OCI-M2 (cell line): ENCODE measurements around the gene MND1.
"Not testable (repeated sequence)": the region's sequence is repeated elsewhere in the genome, so short reads cannot be mapped to it uniquely, and the experiment has no call there.

ENCODE experiments used
- DNase-seq: peaks from one replicate; lab custom pipeline; 2025; ENCODE audit not compliant: unreplicated experiment; lab: John Stamatoyannopoulos, UW

The MND1 gene

DNA sequence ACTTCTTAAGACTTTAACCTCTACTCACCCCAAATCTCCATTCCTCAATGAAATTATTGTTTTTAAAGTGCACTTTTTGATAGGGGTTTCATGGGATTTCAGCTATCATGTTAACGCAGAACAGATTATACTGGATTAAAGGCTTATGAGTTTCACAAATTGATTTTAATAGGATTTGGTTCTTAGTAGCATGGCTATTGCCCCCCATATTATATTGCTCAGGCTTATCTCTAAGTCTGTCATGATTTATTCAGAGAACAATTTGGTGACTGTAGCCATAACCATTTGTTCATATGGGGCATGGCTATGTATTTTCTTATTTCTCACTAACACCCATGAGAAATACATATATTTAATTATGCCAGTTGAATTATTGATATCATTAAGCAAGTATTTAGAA is 57.0 kb downstream of the MND1 start:
- no peak for DNase-seq

- DNase-seq: no peak
These were observed 57.9 kb downstream of the MND1 start for GRCh38 chr4:153402366-153402765.

- DNase-seq: no peak
These were observed 59.2 kb downstream of the MND1 start for GRCh38 chr4:153403726-153404125.

- DNase-seq: no peak
These were observed 63.4 kb downstream of the MND1 start for GRCh38 chr4:153407906-153408305.

DNA sequence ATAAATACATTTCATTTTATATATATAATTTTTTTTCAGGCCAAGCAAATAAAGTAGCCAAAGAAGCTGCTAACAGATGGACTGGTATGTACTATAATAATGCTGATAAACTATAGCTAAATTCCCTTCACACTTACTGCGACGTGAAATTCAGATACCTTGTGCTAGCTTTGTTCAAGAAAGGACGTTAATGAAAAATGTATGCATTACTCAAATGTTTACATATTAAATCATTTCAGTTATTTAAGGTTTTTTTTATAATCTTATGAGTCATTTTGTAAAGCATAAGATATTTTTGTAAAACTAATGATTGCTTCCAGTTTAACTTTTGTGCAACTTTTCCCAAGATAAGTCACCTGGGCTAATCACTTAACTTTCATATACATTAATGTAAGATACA is 64.4 kb downstream of the MND1 start:
- DNase-seq: no peak

GRCh38 chr4:153409412-153409811 is 64.9 kb downstream of the MND1 start:
- DNase-seq: no peak

GRCh38 chr4:153409924-153410501 is 65.5 kb downstream of the MND1 start:
- peak; percentile 2 for DNase-seq

- no peak for DNase-seq
These were observed 69.4 kb downstream of the MND1 start for GRCh38 chr4:153413842-153414241.

GRCh38 chr4:153416456-153416855 is 72.0 kb downstream of the MND1 start:
- DNase-seq: not testable (repeated sequence)

DNA sequence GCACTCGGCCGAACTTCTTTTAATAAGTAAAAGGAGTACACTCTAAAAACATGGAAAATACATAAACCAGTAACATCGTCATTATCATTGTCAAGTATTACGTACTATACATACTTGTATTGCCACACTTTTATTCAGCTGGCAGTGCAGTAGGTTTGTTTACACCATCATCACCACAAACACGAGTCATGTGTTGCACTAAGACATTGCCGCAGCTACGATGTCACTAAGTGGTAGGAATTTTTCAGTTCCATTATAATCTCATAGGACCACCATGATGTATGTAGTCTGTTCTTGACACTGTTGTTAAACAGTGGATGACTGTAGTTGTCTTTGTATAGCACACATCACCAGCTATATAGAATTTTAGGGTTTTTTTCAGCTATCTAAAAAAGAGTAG is 73.6 kb downstream of the MND1 start:
- no peak for DNase-seq

DNA sequence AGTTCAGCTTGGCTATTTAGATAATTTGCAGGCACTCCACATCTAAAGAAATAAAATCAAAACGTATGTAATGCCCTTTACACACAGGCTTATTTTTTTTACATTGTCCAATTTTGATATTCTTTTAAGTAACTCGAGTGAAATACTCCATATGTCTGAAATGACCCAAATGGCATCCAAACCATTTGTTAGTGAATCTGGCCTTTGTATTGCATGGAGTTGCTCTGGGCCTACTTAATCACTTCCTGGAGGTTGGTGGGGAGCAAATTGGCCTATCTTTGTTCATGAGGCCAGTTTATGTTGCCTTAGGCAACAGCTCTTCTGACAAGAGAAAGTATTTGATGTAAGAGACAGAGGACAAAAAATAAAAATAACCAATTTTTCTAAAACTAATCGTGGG is 74.1 kb downstream of the MND1 start:
- no peak for DNase-seq

DNA sequence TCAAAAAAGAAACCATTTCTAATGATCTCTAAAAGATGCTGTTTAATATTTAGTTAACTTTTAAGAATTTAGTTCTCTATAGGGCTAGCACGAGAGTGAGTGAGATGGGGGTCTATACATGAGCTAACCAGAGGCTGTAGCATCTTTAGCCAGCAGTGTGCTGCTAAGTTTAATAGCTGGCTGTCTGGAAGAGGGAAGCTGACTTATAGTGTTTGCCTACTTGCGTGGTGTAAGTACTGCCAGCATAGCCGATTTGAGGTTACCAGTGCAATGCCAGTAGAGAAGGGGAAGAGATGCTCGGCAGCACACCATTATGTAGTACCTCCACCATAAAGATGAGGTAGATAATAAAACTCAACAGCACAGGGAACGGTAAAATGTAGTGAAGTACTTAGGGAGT is 74.5 kb downstream of the MND1 start:
- DNase-seq: no peak

DNA sequence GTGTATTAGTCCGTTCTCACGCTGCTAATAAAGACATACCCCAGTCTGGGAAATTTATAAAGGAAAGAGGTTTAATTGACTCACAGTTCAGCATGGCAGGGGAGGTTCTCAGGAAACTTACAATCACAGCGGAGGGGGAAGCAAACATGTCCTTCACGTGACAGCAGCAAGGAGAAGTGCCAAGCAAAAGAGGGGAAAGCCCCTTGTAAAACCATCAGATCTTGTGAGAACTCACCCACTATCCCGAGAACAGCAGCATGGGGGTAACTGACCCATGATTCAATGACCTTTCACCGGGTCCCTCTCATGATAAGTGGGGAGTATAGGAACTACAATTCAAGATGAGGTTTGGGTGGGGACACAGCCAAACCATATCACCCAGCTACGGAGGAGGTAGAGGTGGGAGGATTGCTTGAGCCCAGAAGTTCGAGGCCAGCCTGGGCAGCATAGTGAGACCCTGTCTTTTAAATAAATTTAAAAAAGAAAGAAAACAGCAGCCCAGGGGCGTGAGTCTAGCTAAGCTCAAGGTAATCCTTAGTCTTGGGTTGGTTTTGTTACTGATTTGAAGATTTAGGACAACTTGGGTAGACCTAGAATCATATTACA is 75.3 kb downstream of the MND1 start:
- no peak for DNase-seq

DNA sequence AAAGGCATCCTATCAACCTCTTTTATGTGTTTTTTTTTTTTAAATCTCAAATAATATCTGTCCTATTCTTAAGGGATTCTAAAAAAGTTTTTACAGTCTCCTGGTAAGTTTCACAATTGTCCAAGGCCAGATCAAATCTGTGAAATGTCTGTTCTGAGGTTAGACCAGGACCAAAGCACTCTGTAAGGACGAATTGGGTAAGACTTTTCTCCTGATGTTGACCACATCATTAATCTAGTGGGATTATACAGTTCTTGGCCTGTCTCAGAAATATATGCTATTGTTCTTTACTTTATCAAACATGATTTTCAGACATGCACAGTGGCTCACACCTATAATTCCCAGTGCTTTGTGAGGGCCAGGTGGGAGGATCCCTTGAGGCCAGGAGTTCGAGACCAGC is 75.9 kb downstream of the MND1 start:
- no peak for DNase-seq

GRCh38 chr4:153421941-153422340 is 77.5 kb downstream of the MND1 start:
- DNase-seq: no peak

DNA sequence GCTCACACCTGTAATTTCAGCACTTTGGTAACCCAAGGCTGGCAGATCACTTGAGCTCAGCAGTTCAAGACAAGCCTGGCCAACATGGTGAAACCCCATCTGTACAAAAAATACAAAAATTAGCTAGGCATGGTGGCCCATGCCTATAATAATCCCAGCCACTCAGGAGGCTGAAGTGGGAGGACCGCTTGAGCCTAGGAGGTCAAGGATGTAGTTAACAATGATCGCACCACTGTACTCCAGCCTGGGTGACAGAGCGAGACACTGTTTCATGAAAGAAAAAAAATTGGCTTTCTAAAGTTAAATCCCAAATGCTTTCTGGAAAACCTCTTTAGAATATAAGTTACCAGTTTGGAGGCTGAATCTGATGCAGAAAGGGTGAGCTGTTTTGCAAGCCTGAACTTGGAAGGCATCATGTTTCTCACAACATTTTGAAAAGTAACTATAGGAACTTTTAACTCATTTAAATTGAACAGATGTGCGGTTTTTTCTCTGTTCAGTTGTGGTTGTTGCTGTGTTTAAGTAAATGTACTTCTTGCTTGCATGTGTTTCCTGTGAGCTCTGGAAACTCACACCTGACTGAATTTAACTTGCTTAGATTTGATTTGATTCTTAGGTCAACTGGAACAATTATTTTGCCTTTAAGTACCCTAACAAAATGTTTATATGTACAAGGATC is 81.9 kb downstream of the MND1 start:
- DNase-seq: no peak

DNA sequence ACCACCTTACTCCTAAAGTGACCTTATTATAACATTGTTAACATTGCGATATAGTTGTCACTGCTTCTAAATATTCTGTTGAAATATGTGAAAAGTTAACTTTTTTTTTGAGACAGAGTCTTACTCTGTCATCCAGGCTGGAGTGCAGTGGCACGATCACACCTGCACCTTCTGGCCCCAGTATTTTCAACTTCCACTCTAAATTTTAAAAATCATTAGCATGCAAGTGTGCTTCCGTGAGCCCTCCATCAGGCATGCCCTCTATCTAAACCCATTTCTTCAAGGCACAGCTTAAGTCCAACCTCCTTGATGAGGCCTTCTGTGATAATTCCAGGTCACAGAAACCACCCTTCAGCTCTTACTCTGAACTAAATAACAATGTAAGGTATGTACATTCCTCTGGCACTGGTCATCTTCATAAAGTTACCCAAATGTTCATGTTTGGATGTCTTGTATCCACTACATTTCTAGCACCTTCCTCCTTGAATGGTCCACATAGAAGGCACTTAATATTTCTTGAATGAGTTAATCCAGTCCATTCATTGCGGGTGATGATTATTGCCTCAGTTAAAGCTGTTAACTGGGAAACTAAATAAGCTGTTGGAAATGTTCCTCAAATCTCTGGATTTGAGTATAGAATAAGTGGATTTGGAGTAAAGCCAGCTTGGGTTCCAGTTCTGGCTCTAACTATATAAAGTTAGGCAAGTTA is 83.0 kb downstream of the MND1 start:
- DNase-seq: no peak

GRCh38 chr4:153428941-153429475 is 84.5 kb downstream of the MND1 start:
- DNase-seq: no peak

DNA sequence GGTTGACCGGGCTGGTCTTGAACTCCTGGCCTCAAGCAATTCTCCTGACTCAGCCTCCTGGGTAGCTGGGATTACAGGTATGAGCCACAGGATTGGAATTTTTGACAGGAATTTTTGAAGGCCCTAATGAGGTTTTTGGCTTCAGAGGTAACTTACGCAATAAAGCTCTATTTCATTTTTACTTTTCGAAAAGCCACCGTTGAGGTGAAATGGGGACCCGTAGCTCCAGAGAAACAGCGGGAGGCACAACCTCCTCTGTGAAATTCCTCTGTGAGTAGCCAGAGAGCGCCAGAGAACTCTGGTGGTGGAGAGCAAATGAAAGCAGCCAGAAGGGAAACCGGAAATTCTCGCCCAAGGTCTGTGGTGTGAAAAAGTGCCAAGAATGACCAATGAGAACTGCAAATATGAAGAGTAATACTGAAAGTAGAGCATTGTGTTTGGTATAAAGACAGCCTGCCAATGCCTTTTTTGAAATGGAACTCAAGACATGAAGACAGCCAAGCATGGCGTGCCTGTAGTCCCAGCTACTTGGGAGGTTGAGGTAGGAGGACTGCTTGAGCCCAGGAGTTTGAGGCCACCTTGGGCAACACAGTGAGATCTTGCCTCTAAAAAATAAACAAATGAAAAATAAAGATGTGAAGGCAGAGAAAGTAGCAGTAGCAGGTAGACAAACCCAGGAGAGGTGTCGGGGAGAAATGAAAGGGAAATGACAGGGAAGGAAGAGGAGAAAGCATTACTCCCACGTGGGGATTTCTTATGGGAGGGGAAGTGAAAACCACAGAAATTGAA is 88.7 kb downstream of the MND1 start:
- no peak for DNase-seq

GRCh38 chr4:153433754-153434105 is 89.2 kb downstream of the MND1 start:
- DNase-seq: no peak

- DNase-seq: no peak
These were observed 89.7 kb downstream of the MND1 start for GRCh38 chr4:153434190-153434589.
